Right lung (tissue), 5 donors: ENCODE data around the gene SFPQ. TPM values are rescaled to one million over a fixed set of nuclear protein-coding genes. Genes with fewer than 3 reads are reported as not detected.

Experiments
- DNase-seq, 2 donors: peaks; one replicate each; pipeline ENCODE4 v3.0.0-alpha.2; 2013
- polyA plus RNA-seq, 5 donors: library from polyadenylated mRNA; unstranded; fragments of 120-200 nt; gene quantifications; one replicate each; pipeline versions ENCODE4 v1.2.1 to v1.2.3, GENCODE V29; 2013; ENCODE audit warnings: inconsistent platforms in 1 of 5, low replicate concordance in 1 of 5; ENCODE audit not compliant: insufficient read length in 5 of 5, insufficient read depth in 1 of 5

The SFPQ gene
- polyA plus RNA-seq, 5 donors: 651 to 996 (median 909) TPM

GRCh38 chr1:35192056-35192852, 691 bp downstream of the SFPQ start:
- peak; percentile 82 to 85 for DNase-seq

GRCh38 chr1:35191429-35192055, 1.4 kb downstream of the SFPQ start:
- DNase-seq: no peak

GRCh38 chr1:35190784-35191183, 2.2 kb downstream of the SFPQ start:
- DNase-seq: no peak

GRCh38 chr1:35188578-35189392, 4.2 kb downstream of the SFPQ start:
- DNase-seq: no peak

GRCh38 chr1:35187816-35188342, 5.1 kb downstream of the SFPQ start:
- DNase-seq: no peak

GRCh38 chr1:35186239-35186638, 6.7 kb downstream of the SFPQ start:
- DNase-seq: no peak

- no peak for DNase-seq
Observed at GRCh38 chr1:35185200-35185599, 7.7 kb downstream of the SFPQ start.

GRCh38 chr1:35184495-35185199, 8.3 kb downstream of the SFPQ start:
- no peak for DNase-seq

- DNase-seq: no peak
Observed at GRCh38 chr1:35181790-35182455, 11.0 kb downstream of the SFPQ start.

- no peak for DNase-seq
Observed at GRCh38 chr1:35180776-35181374, 12.1 kb downstream of the SFPQ start.

- DNase-seq: no peak
Observed at GRCh38 chr1:35179908-35180307, 13.0 kb downstream of the SFPQ start.

GRCh38 chr1:35178874-35179380, 14.0 kb downstream of the SFPQ start:
- DNase-seq: no peak

GRCh38 chr1:35178295-35178695, 14.7 kb downstream of the SFPQ start:
- no peak for DNase-seq

GRCh38 chr1:35177237-35177786, 15.6 kb downstream of the SFPQ start:
- DNase-seq: no peak

GRCh38 chr1:35175602-35176001, 17.3 kb downstream of the SFPQ start:
- DNase-seq: no peak

GRCh38 chr1:35175098-35175576, 17.8 kb downstream of the SFPQ start:
- no peak for DNase-seq

- no peak for DNase-seq
Observed at GRCh38 chr1:35173909-35174540, 18.9 kb downstream of the SFPQ start.

- peak; percentile 48 to 66 for DNase-seq
Observed at GRCh38 chr1:35173491-35173890, 19.5 kb downstream of the SFPQ start.

- DNase-seq: no peak
Observed at GRCh38 chr1:35172022-35172421, 20.9 kb downstream of the SFPQ start.
